CD4-positive, alpha-beta T cell treated with Interleukin-6 at 100 ng/mL for 8 hours (primary cell): ENCODE data around the gene TRIM45.

Experiments used
- DNase-seq: peaks from one replicate; pipeline ENCODE4 v3.0.0-alpha.2; 2020; ENCODE audit warnings: mixed read lengths, low spot score

TRIM45 gene

GRCh38 chr1:117098287-117098890 lies 23.2 kb downstream of the TRIM45 start:
- DNase-seq = no peak

- no peak for DNase-seq
Measured at GRCh38 chr1:117097443-117097842, 24.1 kb downstream of the TRIM45 start.

- no peak for DNase-seq
Measured at GRCh38 chr1:117096951-117097408, 24.6 kb downstream of the TRIM45 start.

GRCh38 chr1:117094841-117095604 lies 26.5 kb downstream of the TRIM45 start:
- no peak for DNase-seq

- DNase-seq = peak; percentile 26
Measured at GRCh38 chr1:117093870-117094621, 27.5 kb downstream of the TRIM45 start.

- DNase-seq = no peak
Measured at GRCh38 chr1:117093091-117093534, 28.4 kb downstream of the TRIM45 start.

- no peak for DNase-seq
Measured at GRCh38 chr1:117092594-117092993, 29.0 kb downstream of the TRIM45 start.

GRCh38 chr1:117089996-117090395 lies 31.6 kb downstream of the TRIM45 start:
- no peak for DNase-seq

GRCh38 chr1:117087686-117088085 lies 33.9 kb downstream of the TRIM45 start:
- no peak for DNase-seq

- no peak for DNase-seq
Measured at GRCh38 chr1:117084231-117084630, 37.3 kb downstream of the TRIM45 start.

- DNase-seq = no peak
Measured at GRCh38 chr1:117079737-117080136, 41.8 kb downstream of the TRIM45 start.

GRCh38 chr1:117077267-117077666 lies 44.3 kb downstream of the TRIM45 start:
- DNase-seq = no peak

GRCh38 chr1:117076648-117077047 lies 44.9 kb downstream of the TRIM45 start:
- DNase-seq = no peak

GRCh38 chr1:117070124-117070523 lies 51.4 kb downstream of the TRIM45 start:
- no peak for DNase-seq

- no peak for DNase-seq
Measured at GRCh38 chr1:117069220-117069844, 52.2 kb downstream of the TRIM45 start.

- no peak for DNase-seq
Measured at GRCh38 chr1:117068580-117068979, 53.0 kb downstream of the TRIM45 start.

- peak; percentile 29 for DNase-seq
Measured at GRCh38 chr1:117067533-117068370, 53.8 kb downstream of the TRIM45 start.

- DNase-seq = no peak
Measured at GRCh38 chr1:117066367-117066766, 55.2 kb downstream of the TRIM45 start.

- peak; percentile 7 for DNase-seq
Measured at GRCh38 chr1:117061986-117062415, 59.5 kb downstream of the TRIM45 start.
